ENCODE results near the gene VPS8.
"Not testable (repeated sequence)": the region's sequence is repeated elsewhere in the genome, so short reads cannot be mapped to it uniquely, and the experiment has no call there.

VPS8 gene

DNA sequence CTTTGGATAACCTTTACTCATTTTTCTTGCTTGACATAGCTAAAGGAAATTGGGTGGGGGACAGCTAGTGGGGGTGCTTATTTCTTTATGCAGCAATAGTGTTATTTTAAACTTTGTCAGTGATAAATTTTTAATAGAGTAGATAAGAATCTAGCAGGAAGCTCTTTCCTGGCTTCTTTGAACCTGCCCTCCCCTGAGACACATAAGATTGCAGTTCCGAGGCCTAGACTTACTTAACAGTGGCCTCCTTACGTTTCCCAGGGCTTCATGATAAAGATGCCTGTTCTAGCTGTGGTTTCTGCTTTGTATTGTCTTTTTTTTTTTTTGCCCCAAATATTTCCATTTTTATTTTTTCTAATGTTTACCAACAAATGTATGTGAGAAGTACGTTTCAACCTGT is 170.1 kb downstream of the VPS8 start:
- DNase-seq (ENCODE audit: low read depth in 2 of 2), result no peak

DNA sequence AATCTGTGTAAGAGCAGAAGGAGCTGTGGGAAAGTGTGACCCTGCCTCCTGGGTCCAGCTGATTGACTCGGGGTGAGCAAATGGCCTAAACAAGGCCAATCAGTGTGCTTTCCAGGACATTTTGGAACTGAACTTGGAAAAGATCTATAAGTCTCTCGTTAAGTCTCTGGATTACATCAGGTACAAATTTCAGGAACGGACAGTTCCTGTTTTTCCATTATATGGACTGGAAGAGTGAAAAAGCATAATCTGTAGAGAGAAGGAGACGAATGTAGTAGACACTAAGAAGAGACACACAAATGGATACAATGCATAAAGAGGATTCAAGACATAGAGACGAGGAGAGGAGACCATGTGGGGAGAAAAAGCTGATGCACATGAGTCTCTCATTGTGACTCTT is 173.6 kb downstream of the VPS8 start:
- DNase-seq (ENCODE audit: low read depth in 2 of 2), result no peak

DNA sequence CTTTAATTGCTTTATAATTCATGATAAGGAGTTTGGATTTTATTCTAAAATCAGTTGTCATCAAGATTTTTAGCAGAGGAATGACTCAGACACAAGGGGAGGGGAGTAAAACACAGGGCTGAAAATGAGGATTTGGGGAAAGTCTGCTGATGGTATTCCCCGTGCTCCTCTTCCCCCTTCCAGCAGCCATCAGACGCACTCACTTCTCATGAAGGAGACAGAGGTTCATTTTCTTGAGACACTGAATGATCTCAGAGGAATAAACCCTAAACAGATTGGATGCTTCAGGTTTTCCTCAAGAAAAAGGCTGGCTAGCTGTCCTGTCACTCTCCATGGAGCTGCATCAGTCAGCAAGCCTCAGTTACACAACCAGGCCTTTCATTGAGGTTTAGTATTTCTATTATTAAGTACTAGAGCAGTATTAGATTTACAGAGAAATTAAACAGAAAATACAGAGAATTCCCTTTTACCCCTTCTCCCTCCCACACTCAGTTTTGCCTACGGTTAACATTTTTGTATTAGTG is 174.5 kb downstream of the VPS8 start:
- DNase-seq (ENCODE audit: low read depth in 2 of 2), result no peak

DNA sequence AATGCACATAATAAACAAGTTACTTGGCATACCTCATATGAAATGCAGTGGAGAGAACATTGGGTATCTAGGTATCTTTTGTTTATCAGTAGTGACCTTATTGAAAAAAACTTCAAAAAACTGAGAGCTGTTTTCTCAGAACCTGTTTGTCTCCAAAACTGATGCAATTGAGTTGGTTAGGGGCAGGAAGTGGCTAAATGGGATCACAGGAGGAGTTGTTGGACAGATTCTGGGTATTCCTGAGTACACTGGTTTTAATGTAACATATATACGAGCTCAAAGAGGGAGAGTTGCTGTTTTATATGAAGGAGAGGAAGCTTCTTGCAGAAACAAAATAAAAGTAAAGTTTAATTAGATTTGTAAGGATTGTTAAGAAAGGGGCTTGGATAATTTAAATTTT is 181.4 kb downstream of the VPS8 start:
- no peak for DNase-seq (ENCODE audit: low read depth in 2 of 2)

DNA sequence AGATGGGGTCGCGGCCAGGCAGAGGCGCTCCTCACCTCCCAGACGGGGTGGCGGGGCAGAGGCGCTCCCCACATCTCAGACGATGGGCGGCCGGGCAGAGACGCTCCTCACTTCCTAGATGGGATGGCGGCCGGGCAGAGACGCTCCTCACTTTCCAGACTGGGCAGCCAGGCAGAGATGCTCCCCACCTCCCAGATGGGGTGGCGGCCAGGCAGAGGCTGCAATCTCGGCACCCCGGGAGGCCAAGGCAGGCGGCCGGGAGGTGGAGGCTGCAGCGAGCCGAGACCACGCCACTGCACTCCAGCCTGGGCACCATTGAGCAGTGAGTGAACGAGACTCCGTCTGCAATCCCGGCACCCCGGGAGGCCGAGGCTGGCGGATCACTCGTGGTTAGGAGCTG is 191.9 kb downstream of the VPS8 start:
- DNase-seq (ENCODE audit: low read depth in 2 of 2), result not testable (repeated sequence)

DNA sequence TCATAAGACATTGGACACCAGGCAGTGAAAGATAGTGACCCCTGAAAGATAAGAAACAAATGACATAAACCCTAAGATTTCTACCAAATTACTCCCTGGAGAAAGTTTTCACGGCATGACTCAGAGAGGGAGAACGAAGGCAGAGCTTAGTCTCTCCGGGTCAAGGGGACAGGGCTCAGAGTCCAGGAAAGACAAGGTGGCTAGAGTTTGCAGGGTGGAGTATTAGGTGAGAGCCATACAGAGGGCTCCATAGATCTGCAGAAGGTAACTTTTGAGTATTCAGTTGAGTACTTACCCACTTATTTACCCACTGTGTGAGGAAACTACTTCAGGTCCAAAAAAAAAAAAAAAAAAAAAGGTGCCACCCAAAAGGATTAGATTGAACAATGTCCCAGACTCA is 197.7 kb downstream of the VPS8 start:
- DNase-seq (ENCODE audit: low read depth in 2 of 2), result no peak

DNA sequence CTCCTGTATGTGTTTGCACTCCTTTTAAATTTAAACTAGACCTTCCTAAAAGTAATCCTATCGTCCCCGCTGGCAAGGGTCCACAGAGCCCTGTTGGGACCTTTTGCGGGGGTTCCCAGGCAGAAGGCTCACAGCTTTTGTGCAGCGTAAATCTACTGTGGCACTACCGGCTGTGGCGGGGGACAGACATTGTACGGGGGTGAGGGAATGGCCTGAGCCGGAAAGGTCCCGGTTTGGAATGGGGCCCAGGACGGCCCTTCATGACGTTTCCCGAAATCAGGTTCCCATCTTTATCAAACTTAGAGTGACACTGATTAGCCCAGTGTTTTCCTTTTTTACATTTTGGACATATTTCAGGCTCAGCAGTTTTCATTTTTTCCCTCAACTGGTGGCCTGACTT is 205.6 kb downstream of the VPS8 start:
- not testable (repeated sequence) for DNase-seq (ENCODE audit: low read depth in 2 of 2)

DNA sequence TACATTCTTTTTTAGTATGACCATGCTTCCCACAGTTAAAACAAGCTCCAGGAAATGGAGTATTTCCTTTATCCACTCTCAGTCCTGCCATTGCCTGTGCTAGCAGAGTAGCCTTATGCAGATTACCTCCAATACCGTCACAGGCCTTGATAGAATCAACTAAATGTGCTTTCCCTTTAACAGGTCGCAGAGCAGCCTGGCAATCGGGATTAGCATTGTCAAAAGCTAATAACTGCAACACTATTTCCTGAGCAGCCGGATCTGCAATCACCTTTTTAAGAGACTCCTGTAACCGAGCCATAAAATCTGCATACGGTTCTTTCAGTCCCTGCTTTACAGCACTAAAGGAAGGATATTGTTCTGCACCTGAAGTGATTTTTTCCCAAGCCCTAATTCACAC is 206.0 kb downstream of the VPS8 start:
- not testable (repeated sequence) for DNase-seq (ENCODE audit: low read depth in 2 of 2)

DNA sequence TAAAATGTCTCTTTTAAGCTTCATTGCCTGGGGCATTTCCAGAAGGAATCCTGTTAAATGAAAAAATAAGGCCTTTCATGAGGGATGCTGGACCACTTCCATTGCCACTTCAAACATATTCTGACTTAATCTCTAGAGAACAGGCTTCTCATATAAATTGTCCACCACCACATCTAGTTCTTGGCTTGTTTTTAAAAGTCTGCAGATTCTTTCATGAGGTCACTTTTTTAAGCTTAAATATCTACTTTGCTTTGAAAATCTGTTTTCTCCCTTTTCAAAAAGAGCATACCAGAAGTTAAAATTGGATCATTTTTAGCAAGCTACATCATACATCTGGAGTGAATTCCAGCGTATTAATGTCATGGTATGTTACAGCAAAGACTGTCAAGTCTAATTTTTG is 209.3 kb downstream of the VPS8 start:
- peak; percentile 3 to 15 for DNase-seq (ENCODE audit: low read depth in 2 of 2)

DNA sequence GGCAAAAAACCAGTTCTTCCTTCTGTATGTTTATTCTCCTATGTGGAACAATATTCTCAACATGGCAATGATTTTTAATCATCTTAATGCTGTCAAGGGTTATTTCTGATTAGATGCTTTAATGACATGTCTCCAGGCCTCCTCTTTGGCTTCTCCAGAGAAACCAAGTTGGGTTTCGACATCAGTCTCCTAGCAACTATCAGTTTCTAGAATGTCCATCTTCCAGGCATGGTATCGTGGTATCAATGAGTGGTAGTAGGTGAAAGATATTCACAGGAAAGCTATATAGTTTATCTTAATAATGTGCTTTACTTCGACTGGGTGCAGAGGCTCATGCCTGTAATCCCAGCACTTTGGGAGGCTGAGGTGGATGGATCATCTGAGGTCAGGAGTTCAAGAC is 212.4 kb downstream of the VPS8 start:
- DNase-seq (ENCODE audit: low read depth in 2 of 2), result no peak

DNA sequence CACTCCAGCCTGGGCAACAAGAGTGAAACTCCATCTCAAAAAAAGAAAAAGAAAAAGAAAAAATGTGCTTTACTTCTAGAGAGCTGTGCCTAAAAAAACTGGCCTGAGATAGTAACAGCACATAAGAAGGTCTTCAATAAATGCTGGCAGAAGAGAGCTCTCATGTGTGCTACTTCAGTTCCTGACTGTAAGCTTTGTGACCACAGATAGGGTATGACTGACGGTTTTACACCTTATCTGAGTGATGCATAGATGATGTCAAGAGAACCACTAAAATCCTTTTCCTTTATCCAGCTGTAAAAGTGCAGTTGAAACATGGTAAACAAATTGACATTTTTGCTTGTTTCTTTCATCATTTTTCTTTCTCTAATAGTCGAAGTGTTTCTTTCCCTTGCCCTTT is 213.0 kb downstream of the VPS8 start:
- DNase-seq (ENCODE audit: low read depth in 2 of 2), result no peak

DNA sequence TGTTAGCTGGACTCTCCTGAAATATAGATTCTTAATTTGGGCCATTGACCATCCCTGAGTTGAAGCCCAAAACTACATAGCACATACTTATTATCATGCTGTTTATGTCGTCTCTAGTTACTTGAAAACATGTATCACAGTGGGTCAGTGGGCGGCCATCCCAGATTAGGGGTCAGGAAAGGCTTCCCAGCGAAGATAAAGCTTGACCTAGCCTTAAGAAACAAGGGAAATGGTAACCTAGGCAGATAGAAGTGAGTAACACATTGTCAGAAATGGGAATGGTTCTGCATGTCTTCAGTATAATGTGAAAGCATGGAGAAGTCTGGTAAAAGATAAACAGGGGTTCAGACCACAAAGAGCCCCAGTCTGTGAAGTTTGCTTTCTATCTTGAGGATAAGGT is 216.2 kb downstream of the VPS8 start:
- no peak for DNase-seq (ENCODE audit: low read depth in 2 of 2)

DNA sequence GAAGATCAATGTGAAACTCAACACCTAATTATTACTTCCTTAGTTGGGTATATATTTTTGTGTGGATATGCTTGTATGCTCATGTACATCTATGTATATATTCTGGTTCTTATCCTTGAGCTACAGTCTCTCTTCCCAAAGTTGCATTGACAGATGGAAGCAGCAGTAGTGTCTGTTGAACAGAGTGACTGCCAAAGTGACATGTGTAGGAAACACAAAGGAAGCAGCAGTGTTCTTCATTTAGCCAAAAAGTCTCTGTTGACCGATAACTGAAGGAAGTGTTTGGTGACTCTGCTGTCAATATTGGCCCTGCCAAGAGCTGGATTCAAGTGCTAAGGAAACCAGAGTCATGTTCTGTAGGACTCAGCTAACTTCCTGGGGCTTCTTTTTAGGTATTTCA is 217.1 kb downstream of the VPS8 start:
- no peak for DNase-seq (ENCODE audit: low read depth in 2 of 2)

DNA sequence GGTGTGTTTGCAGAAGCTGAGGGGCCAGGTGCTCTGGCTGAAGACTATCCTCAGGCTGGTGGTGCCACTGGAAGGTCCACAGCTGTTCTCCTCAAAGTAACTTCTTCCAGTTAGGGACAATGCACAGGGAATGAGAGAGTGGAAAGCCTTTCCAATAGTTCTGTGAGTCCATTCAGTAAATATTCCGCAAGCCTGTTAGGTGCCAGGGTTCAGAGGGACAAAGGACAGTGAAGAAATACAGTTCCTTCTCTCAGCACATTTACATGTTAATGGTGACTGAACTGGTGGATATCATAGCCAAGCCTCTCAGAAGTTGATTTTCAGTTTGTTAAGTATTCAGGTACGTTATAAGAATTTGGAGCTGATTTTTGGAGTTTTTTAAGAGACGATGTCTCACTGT is 218.4 kb downstream of the VPS8 start:
- no peak for DNase-seq (ENCODE audit: low read depth in 2 of 2)

DNA sequence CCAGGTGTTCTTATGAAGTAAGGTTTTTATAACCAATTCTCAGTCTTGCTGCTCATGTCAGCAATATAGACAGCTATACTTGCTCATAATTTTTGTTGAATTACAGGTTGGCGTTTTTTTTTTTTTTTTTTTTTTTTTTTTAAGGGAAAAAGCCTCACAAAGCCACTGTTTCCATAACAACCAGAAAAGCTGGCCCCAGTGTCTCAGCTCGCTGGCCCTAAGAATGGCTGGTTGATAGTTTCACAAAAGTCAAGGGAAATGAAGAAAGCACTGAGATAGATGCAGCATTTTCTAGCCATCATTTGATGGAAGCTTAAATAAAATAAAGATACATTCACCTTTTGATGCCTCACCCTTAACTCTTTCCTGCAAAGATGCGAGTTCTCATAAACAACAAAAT is 219.0 kb downstream of the VPS8 start:
- no peak for DNase-seq (ENCODE audit: low read depth in 2 of 2)

DNA sequence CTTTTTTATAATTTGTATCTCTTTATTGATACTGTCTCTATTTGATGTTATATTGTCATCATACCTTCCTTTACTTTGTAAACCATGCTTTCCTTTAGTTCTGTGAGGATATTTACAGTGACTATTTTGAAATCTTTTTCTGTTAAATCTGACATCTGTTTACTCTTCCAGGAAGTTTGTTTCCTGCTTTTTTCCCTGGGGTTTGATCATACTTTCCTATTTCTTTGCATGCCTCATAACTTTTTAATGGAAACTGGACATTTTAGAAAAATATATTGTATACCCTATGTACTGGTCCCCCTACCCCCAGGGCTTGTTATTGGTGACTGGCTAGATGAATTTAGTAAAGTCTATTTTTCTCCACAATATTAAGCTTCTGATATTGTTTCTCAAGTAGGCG is 225.8 kb downstream of the VPS8 start:
- no peak for DNase-seq (ENCODE audit: low read depth in 2 of 2)

DNA sequence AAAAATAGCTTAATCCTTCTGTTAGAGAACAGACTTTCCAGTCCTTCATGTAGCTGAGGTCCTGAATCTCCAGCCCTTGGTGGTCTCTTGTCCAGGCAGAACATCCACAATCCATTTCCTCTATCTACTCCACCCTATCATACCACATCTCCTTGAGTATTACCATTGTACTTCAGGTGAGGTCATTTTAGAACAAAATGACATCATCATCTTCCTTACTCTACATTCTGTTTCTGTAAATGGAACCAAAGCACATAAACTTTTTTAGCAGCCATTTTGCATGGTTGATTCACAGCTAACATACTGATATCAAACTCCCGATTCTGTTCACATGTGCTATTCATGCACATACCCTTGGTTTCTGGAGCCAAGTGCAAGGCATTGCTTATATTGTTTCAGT is 228.5 kb downstream of the VPS8 start:
- no peak for DNase-seq (ENCODE audit: low read depth in 2 of 2)

DNA sequence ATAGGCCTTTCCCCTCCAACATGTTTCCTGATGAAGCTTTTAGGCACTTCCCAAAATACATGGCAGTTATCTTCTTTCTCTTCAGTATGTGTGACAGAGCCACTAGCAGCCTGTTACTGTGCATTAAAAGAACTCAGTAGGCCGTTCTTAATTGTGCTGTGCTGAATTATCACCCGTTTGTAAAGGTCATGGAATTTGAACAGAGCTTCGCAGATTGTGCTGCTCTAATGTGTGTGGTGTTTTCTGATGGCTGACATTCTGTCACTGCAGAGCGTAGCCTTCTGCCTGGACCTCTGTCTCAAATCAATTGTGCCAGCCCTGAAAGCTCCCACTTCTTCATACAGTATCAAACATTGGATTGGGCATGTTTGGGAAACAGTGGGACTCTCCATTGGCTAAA is 229.6 kb downstream of the VPS8 start:
- DNase-seq (ENCODE audit: low read depth in 2 of 2), result no peak

DNA sequence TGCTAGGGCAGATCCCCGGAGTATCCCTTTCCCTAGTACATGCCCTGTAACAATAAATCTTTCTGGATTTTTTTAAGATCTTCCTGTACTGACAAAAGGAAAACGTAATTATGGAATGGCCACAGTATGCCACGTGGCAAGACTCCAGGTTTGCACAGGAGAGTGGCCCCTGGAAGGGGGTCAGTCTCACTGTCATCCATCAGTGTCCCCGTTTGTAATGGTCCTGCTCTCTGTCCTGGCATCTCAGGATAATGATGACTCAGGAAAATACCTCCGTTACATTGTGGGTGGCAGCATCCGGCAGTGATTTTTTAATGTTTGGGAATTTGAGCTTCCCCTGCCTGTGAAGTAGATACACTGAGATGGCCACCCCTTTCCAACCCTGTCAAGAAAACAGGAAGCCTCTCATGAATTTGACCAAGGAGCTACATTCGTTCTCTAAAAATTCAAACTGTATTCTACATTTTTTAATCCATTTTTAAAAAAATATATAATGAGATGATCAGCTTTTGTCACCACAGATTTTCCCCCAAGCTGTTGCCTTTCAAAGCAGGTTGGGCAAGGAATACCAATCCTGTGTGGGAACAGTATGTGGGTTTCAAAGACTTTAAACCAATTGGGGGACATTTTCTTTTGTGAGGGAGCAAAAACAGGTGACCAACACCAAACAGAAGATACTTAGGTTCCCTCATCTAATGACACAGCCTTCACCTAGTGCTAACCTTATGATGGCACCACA is 230.5 kb downstream of the VPS8 start:
- no peak for DNase-seq (ENCODE audit: low read depth in 2 of 2)

DNA sequence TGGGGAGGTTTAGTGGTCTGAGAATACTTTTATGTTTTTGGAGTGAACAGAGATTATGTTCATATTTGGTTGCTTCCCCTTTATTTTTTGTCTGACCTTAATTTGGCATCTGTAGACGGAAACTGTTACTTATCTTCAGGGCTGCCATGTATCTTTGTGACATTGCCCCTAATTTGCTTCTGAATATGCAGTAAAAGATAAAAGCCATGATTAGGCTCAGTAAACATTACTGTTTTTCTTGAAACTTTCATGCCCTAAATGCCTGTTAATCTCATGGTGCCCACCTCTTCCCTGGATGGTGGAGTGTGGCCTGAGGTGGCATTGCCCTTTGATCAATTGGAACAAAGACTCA is 234.2 kb downstream of the VPS8 start:
- no peak for DNase-seq (ENCODE audit: low read depth in 2 of 2)

DNA sequence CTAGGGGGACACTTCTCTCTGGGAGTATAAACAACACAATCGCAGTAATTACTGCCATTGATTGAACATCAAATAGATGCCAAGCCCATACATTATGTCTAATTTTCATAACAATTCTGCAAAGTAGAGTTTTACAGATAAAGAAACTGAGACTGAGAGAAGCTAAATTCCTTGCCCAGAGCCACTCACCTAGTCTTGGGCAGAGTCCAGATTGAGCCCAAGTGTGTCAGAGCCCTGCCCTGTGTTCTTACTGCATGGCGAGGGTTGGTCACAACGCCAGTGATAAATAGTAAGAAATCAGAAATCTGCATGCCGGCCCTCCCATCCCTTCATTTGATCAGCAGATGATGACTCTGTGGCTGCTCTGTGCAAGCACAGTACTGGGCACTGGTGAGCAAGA is 234.6 kb downstream of the VPS8 start:
- DNase-seq (ENCODE audit: low read depth in 2 of 2), result no peak

DNA sequence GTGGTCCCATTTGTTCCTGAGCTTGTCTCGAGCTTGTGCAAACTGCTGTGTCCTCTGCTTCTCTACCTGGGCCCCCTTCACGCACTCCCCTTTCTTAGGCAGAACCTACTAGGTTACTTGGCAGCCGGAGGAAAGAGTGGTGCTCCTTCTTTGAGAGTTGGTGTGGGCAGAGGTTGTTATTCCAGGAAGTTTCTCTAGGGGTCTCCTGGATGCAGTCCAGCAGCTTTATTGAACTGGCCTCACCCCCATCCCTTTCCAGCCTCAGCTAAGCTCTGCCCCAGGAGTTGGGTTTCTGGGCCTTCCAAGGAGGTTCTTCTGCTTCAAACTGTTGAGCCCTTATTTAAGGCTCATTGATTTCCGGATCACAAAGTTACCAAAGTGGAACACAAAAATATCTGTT is 237.7 kb downstream of the VPS8 start:
- no peak for DNase-seq (ENCODE audit: low read depth in 2 of 2)

DNA sequence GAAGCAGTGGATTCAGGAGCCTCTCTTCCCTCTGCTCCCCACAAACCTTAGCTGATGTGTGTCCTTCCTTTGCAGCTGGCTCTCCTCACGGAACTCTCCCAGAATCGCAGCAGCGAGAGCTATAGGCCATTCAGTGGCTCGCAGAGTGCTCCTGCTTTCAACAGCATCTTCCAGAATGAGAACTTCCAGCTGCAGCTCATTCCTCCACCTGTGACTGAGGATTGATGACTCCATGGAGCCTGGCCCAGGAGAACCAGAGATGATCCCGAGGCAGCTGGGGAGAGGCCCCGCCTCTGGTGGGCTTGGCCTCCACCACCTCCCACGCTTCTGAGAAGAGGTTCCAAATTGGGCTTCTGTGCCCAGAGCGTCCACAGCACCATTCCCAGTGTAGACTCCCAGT is 239.8 kb downstream of the VPS8 start:
- DNase-seq (ENCODE audit: low read depth in 2 of 2), result no peak

DNA sequence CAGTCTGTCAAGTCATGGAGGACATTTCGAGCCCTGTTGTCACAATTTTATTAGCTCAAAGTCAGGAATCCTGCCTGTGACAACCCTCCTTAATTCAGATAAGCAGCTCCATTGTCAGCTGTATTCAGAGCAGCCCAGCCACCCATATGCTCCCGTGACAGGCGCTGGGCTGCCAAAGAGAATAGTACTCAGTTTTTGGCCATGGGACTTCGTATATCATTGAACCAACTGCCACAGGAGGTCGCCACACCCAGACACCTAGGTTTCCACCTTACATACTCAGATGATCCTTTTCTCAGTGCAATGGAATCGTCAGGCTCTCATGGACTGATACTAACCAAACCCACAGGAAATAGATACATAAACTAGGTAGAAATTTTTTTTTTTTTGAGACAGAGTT is 240.7 kb downstream of the VPS8 start:
- no peak for DNase-seq (ENCODE audit: low read depth in 2 of 2)

Measured in fibroblast of skin of left quadriceps (primary cell).